Stimulated activated CD8-positive, alpha-beta memory T cell treated with anti-CD3 and anti-CD28 coated beads, Interleukin-15, amount 100 ng/mL, for 1 hour (primary cell): ENCODE results near the gene KCNJ12.
"Not testable (repeated sequence)": the region's sequence is repeated elsewhere in the genome, so short reads cannot be mapped to it uniquely, and the experiment has no call there.

ENCODE experiments used
- DNase-seq: peaks from one replicate; pipeline ENCODE4 v3.0.0-alpha.2; 2020; ENCODE audit warnings: low read depth

The KCNJ12 gene

GRCh38 chr17:21387616-21388015, 11.5 kb downstream of the KCNJ12 start:
- no peak for DNase-seq

DNA sequence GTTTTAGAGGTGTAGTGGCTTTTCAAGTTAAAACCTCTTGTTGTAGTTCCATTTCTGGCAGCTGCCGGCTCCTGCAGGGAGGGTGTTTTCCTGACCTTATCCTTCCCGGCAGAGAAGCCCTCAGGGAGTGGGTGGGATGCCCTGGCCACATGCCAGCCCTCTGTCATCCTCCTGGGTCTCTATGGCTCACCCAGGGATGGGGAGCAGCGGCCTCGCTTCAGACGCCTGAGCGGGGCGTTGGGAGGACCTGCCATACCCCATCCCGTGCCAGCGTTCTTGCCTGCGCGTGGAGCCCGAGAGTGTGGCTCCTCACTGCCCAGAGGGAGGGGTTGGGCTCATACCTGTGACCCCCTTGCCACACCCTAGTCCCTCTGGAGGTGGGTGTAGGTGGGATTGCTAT, 11.9 kb downstream of the KCNJ12 start:
- DNase-seq, result no peak

DNA sequence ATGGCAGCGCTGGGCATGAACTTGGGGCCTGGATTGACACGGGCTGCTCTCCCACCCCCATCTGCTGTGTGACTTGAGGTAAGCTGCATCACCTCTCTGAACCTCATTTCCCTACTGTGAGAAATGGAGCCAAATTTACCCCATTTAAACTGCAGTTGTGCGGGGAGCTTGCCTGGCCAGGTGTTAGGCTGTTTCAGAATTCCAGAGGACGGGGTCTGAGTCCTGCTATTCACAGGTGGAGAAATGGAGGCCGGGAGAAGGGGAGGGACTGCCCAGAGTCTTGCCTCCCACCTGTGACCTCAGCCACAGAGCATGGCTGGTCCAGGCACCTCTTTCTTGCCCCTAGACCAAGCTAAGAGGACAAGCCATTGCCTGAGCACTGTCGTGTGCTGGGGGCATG, 12.8 kb downstream of the KCNJ12 start:
- no peak for DNase-seq

DNA sequence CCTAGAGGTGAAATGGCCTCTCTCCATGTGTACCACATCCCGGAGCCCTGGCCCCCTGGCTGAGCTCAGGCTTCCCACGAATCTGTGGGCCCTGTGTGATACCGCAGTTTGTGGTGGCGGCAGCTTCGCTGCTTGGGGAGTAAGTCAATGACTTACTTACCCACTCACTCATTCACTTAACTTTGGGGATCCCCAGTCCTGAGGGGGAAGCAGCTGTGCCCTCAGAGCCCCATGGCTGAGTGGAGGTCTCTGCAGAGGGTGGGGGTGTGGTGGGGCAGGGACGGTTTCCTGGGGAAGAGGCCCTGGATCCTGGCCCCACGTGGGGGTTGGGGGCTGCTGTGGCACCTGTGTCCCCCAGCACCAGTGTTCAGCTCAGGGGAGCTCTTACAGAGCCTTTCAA, 13.2 kb downstream of the KCNJ12 start:
- no peak for DNase-seq

GRCh38 chr17:21390294-21390693, 14.1 kb downstream of the KCNJ12 start:
- DNase-seq, result no peak

DNA sequence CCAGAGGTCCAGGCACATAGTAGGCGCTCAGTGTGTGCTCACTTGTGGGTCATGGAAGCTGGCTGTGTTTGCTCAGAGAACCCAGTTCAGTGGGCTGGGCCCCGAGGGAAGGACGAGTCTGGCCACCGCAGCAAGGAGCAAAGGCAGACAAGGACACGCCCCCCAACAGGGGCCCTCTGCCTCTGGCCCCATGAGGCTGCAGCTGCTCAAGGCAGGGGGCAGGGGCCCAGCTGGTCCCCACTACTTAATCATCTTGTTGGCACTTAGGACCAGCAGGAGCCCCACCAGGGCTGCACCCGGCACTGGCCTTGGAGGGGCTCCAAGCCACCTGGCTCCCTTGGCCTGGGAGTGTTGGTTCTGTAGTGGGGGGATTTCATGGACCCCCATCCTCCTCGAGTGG, 16.1 kb downstream of the KCNJ12 start:
- DNase-seq, result no peak

DNA sequence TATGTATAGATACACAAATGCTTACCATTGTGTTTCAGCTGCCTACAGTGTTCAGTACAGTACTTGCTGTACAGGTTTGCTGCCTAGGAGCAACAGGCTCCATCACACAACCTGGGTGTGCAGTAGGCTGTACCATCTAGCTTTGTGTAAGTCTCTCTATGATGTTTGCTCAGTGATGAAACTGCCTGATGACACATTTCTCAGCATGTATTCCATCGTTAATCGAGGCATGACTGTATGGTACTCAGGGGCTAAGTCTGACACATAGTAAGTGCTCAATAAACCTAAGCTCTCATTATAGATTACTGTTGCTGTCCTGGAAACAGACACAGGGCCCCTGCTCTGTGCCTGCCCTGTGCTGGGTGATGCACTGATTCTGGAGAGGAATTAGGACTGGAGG, 18.1 kb downstream of the KCNJ12 start:
- no peak for DNase-seq

DNA sequence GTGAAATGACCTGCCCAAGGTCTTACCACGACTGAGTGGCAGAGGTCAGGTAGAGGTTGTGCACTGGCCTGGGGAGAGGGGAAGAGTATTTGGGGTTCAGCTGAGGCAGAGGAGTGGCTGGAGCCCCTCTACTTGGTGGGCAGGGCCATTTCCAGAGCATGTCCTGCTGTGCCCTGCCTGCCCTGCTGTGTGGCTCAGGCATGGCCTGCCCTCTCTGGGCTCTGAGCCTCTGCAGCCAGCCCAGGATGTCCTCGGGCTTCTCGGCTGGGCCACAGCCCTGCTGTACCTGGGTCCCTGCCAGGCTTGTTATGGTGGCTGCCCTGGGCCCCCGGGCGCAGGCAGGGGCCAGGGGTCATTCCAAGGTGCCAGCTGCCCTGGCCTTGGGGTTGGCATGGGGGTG, 19.6 kb downstream of the KCNJ12 start:
- no peak for DNase-seq

DNA sequence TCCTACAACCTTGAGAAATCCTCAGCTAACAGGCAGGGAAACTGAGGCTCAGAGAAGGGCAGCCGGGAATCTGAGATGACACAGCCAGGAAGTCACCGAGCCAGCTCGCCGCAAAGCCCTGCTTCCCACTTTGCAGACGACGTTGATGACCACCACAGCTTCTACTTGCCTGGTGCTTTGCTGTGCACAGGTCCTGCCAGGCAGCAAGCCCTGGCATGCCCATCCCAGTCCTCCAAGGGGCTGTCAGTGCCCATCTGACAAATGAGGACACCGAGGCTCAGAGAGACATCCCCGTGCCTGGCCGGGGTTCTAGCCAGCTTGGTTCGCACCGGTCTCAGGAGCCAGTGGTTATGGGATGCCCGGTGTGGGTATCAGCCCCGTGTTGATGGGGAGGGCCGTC, 20.1 kb downstream of the KCNJ12 start:
- DNase-seq, result no peak

DNA sequence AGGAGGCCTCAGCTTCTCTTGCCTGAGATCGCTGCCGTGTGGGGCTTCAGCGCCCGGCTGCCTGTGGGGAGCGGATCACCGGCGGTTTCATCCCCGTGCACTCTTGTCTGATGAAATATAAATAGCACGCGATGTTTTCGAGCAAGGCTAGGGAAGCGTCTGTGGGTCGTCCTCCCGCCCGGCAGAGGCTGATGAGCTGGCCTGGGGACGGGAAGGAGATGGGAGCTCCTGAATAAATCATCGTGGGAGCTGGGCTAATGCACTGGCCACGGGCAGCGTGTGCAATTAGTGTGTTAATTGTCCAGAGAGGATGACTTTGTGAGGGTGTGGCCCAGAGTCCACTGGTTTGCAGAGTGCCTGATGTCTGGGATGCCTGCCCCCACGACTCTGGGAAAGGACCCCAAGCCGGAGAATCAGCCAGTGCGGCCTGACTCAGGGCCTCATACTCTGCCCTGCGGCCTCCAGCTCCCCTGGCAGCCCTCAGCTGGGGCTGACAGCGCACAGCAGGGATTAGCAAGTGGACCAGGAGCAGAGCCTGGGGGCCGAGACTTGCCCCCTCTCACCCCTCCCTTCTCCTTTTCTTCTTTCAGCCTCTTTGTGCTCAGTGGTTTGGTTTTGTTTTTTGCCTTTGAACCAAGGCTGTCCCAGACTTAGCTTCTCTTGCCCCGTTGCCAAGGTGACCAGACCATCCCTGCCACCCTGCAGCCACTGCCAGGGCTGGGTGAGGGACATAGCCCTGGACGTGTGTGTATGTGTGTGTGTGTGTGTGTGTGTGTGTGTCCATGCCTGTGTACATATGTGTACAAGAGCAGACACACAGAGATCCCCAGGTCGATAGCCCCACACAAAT, 21.4 kb downstream of the KCNJ12 start:
- no peak for DNase-seq

GRCh38 chr17:21399474-21400186, 23.5 kb downstream of the KCNJ12 start:
- DNase-seq, result no peak

GRCh38 chr17:21400187-21400569, 24.0 kb downstream of the KCNJ12 start:
- not testable (repeated sequence) for DNase-seq

GRCh38 chr17:21400816-21401593, 24.8 kb downstream of the KCNJ12 start:
- no peak for DNase-seq

DNA sequence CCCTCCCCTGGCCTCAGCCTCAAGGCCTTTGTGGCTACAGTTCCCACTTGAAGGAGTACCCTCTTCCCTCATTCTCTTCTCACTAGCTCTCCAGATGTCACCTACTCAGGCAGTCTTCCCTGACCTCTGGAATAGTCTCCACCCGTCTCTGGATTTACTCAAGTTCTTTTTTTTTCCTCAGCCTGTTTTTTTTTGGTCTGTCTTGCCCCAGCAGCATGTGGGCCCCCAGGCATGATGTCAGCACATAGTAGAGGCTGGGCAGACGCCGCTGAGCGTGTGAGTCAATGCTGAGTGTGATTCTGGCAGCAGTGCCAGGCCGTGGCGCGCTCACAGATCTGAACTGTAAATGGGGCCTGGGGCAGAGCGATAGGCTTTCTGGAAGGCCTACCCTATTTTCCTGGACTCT, 26.0 kb downstream of the KCNJ12 start:
- DNase-seq, result not testable (repeated sequence)

DNA sequence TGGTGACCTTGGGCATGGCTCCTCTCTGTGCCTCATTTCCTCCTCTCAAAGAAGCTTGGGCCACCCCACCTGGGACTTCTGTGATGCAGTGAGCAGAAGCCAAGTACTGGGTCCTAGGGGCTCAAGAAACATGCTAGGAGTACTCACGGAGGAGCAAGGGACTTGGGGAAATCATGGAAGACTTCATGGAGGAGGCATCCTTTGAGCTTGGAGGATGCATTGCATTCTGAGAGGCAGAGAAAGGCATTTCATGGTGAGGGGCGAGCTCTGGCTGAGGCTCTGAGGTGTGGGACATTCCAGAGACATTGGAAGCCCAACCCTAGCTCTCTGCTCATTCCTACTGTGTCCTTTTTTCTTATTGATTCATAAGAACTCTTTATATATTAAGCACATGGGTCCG, 26.8 kb downstream of the KCNJ12 start:
- not testable (repeated sequence) for DNase-seq

DNA sequence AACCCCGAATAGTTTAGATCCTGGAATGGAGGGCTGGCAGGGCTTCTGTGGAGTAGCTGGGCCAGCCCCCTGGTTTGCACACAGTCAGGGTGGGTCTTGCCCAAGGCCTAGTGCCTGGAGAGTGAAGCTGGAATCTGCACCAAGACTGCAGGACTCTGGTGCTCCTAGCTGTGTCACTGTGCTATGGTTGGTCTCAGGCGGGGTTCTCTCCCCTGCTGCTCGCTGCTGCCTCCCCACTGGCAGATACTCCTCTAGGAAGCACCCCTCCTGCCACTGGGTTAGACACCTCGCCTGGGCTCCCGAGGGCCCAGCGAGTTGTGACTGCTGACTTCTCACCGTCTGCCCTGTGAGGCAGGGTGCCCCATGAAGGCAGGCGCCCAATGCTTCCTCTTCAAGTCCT, 27.9 kb downstream of the KCNJ12 start:
- DNase-seq, result not testable (repeated sequence)

GRCh38 chr17:21404539-21404938, 28.4 kb downstream of the KCNJ12 start:
- DNase-seq, result not testable (repeated sequence)

GRCh38 chr17:21404956-21405731, 29.0 kb downstream of the KCNJ12 start:
- DNase-seq, result not testable (repeated sequence)

GRCh38 chr17:21405904-21406400, 29.8 kb downstream of the KCNJ12 start:
- not testable (repeated sequence) for DNase-seq

GRCh38 chr17:21406616-21407404, 30.7 kb downstream of the KCNJ12 start:
- DNase-seq, result not testable (repeated sequence)

DNA sequence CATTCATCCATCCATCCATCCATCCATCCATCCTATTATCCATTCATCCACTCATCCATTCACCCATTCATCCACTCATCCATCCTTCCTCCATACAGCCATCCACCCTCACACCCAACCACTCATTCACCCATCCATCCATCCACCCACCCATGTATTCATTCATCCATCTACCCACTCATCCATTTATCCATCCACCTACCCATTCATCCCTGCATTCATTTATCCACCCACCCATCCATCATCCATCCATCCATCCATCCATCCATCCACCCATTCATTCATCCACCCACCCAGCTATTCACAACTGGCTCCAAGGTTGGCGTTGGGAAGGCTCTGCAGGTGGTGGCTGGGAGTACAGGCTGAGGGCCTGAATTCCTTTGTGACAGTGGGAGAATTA, 31.6 kb downstream of the KCNJ12 start:
- not testable (repeated sequence) for DNase-seq
